IPS DF 4.7 (cell line): ENCODE results near the gene ACTL7B.
"Not testable (repeated sequence)": the region's sequence is repeated elsewhere in the genome, so short reads cannot be mapped to it uniquely, and the experiment has no call there.

Source experiments
- DNase-seq: peaks from one replicate; pipeline ENCODE4 v3.0.0-alpha.2; 2013; ENCODE audit warnings: low spot score; ENCODE audit errors: extremely low read depth

The ACTL7B gene

GRCh38 chr9:108845947-108846346 lies 9.8 kb downstream of the ACTL7B start:
- DNase-seq, result no peak

- no peak for DNase-seq
Measured at GRCh38 chr9:108845507-108845906, 10.3 kb downstream of the ACTL7B start.

- DNase-seq, result no peak
Measured at GRCh38 chr9:108844856-108845255, 10.9 kb downstream of the ACTL7B start.

- no peak for DNase-seq
Measured at GRCh38 chr9:108844391-108844790, 11.4 kb downstream of the ACTL7B start.

- no peak for DNase-seq
Measured at GRCh38 chr9:108842610-108843295, 13.0 kb downstream of the ACTL7B start.

GRCh38 chr9:108839561-108839960 lies 16.2 kb downstream of the ACTL7B start:
- not testable (repeated sequence) for DNase-seq

- no peak for DNase-seq
Measured at GRCh38 chr9:108838017-108838416, 17.8 kb downstream of the ACTL7B start.

GRCh38 chr9:108837530-108837929 lies 18.3 kb downstream of the ACTL7B start:
- DNase-seq, result no peak

- no peak for DNase-seq
Measured at GRCh38 chr9:108836781-108837180, 19.0 kb downstream of the ACTL7B start.

- DNase-seq, result no peak
Measured at GRCh38 chr9:108836319-108836718, 19.5 kb downstream of the ACTL7B start.

- no peak for DNase-seq
Measured at GRCh38 chr9:108835831-108836230, 20.0 kb downstream of the ACTL7B start.

- no peak for DNase-seq
Measured at GRCh38 chr9:108834959-108835665, 20.7 kb downstream of the ACTL7B start.

GRCh38 chr9:108832179-108832500 lies 23.6 kb downstream of the ACTL7B start:
- no peak for DNase-seq

GRCh38 chr9:108831496-108832178 lies 24.1 kb downstream of the ACTL7B start:
- DNase-seq, result no peak

- no peak for DNase-seq
Measured at GRCh38 chr9:108830272-108830671, 25.5 kb downstream of the ACTL7B start.

GRCh38 chr9:108823829-108824228 lies 32.0 kb downstream of the ACTL7B start:
- no peak for DNase-seq

- DNase-seq, result no peak
Measured at GRCh38 chr9:108816037-108816436, 39.7 kb downstream of the ACTL7B start.

- no peak for DNase-seq
Measured at GRCh38 chr9:108815156-108815555, 40.6 kb downstream of the ACTL7B start.

GRCh38 chr9:108813951-108814601 lies 41.7 kb downstream of the ACTL7B start:
- no peak for DNase-seq

- no peak for DNase-seq
Measured at GRCh38 chr9:108812396-108813025, 43.3 kb downstream of the ACTL7B start.

- no peak for DNase-seq
Measured at GRCh38 chr9:108811944-108812343, 43.8 kb downstream of the ACTL7B start.

- DNase-seq, result no peak
Measured at GRCh38 chr9:108809269-108809668, 46.5 kb downstream of the ACTL7B start.
